Right kidney (tissue), 1 donor: ENCODE measurements around the gene MKX.
"Not testable (repeated sequence)": the region's sequence is repeated elsewhere in the genome, so short reads cannot be mapped to it uniquely, and the experiment has no call there.

Experiments
- DNase-seq: peaks from one replicate; pipeline ENCODE4 v3.0.0-alpha.2; 2016

The MKX gene

DNA sequence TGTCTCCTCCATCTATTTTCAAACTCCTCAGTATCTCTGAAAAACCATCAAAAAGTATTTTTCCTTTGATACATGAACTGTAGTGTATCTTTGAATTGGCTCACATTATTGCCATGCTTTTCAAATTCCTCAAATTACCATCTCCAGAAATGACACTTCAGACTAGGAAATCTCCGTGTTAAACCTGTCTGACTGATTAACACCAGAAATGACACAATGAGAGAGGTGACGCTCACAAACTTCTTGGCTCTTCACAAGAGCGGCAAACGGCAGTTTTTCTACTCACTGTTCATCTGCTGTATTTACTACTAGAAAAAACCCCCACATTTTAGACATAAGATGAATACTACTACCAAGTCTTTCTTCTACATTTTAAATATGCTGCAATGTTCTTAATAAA is 56.6 kb downstream of the MKX start:
- DNase-seq, result no peak

DNA sequence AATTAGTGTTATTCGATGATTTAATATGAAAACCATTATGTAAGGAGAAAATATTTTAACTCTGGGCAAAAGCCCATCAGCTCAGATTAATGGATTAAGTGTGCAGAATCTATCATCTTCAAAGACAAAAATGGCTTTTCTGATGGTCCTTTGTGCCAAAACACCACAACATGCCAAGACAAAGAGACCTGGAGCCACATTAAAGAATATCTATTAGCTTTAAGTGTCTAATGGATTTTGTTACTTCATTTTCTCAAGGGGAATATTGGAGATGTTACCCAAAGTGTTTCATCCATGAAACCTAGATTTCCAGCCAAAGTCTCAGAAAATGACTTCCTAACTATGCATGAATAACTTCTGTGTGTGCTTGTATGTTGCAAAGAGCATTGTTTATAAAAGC is 57.3 kb downstream of the MKX start:
- DNase-seq, result no peak

DNA sequence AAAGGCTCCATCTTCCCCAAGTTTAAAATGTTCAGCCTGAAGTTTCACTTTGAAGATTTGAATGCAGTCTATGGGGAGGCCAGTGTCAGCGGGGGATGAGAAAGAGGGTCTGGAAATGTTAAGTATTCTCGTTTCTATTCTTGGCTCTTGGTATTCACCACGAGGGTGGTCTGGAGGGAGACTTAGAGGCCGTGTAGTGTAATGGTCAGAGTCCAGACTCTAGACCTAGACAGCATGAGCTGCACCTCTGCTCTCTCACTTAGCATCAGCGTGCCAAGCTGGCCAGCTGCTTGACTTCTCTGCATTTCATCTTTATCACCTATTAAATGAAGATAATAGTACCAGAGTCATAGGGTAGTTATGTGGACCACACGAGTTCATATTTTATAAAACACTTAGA is 57.9 kb downstream of the MKX start:
- no peak for DNase-seq

- DNase-seq, result no peak
Observed at GRCh38 chr10:27687326-27687725, 58.3 kb downstream of the MKX start.

- no peak for DNase-seq
Observed at GRCh38 chr10:27685681-27686080, 59.9 kb downstream of the MKX start.

GRCh38 chr10:27683226-27683625 is 62.4 kb downstream of the MKX start:
- no peak for DNase-seq

DNA sequence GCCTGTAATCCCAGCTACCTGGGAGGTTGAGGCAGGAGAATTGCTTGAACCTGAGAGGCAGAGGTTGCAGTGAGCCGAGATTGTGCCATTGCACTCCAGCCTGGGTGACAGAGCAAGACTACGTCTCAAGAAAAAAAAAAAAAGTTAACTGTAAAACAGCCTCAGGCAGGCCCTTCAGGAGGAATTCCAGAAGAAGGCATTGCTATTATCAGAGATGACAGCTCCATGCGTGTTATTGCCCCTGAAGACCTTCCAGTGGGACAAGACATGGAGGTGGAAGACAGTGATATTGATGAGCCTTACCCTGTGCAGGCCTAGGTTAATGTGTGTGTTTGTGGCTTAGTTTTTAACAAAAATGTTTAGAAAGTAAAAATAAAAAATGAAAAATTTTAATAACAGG is 63.8 kb downstream of the MKX start:
- DNase-seq, result not testable (repeated sequence)

GRCh38 chr10:27680691-27681605 is 64.7 kb downstream of the MKX start:
- no peak for DNase-seq

GRCh38 chr10:27680006-27680557 is 65.5 kb downstream of the MKX start:
- no peak for DNase-seq

DNA sequence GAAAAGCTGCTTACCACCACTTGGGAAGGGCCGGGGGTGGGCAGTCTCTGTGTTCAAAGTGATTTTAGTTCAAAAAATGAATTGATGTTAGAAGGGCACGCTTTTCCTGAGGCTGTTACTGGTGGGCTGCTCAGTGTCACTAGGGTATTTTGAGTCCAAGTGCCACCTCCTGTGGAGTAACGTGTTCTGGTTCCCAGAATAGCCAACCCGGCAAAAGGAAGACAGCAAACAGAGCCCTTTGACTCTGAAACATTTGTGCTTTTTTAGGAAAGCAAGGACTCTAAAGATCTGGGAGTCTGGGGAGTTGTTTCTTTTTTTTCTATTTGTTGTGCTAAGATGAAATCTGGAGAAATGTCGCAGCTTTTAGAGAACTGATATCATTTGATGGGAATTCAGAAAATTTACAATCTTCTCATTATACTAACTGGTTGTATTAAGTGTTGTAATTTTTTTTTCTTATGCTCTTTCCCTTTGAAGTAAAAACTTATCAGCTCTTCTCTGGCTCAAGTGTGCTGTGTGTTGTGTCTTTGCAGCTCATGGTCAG is 66.2 kb downstream of the MKX start:
- no peak for DNase-seq

GRCh38 chr10:27678166-27678565 is 67.5 kb downstream of the MKX start:
- DNase-seq, result no peak

- DNase-seq, result no peak
Observed at GRCh38 chr10:27673065-27673464, 72.6 kb downstream of the MKX start.

- DNase-seq, result no peak
Observed at GRCh38 chr10:27671821-27672220, 73.8 kb downstream of the MKX start.

DNA sequence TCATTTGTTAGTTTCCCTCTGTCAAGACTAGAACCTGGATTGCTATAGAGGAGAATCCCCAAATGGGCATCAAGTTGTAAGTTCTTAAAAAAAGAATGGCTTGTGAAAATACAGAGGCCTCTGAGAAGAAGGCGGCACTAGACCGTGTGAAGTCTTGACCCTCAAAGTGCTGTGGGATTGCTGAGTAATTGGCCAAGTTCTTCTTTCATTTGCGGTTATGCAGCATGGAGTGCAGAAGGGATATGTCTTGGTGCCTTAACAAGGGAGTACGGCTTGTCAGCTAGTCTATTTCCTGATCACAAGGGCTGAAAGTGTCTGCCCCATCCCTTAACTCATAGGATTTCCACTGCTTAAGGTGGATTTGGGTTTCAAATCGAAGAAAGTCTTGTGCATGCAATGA is 81.2 kb downstream of the MKX start:
- DNase-seq, result no peak

DNA sequence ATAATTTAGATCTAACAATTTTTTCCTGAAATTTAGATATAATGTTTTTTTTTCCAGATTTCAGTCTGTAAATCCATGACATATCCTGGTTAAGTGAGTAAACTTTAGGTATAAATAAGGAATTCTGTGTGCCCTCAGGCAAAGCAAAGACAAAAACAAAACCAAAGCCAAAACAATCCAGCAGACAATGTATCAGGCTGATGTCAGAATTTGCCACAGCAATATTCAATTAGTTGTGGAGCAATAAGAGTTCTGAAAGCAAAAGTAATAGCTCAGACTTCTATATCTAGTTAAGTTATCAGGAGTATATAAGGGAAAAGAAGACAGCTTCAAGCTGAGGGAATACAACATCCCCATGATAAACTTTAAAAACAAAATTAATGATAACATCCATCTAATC is 82.0 kb downstream of the MKX start:
- no peak for DNase-seq

DNA sequence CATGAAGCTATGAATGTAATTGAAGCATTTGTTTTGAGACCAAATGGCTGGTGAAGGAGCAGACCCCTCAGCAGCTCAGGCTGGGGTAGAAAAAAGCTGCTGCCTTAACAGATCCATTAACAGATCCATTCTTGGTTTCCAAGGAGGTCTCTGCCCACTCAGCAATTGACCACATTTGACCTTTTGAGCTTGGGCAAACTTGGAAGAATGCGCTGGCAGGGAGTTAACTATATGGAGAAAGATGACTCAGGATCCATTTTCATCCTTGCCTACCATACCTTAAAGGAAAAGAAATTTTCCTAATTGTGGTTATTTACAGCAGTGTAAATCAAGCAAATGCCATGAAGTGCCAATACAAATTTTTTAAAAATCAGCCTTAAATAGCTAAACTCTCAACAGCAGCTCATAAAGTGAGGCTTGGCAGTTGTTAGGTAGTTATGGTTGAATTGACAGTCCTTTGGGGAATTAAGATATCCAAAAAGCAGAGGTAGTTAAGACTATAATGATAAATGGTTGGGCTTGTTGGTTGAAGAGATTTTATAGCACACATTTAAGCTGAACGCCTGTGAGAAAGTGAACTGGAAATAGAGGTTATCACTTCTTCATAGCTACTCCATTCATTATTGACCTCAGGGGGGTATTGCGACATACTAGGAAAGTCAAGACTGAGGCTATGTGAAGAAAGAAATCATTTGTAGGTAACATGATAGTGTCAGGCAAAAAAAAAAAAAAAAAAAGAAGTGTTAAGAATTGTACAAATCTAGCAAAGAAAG is 83.9 kb downstream of the MKX start:
- DNase-seq, result no peak

DNA sequence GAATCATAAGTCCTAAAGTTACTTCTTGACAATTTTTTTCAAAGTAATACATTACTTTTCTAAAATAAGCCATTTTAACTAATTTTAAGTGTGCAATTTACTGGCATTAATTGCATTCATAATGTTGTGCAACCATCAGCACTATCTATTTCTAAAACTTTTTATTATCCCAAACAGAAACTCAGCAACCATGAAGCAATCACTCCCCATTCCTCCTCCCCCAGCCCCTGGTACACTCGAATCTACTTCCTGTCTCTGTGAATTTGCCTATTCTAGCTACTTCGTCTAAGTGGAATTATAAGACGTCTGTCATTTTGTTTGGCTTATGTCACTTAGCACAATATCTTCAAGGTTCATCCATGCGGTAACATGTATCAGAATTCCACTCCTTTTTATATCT is 84.9 kb downstream of the MKX start:
- DNase-seq, result no peak

GRCh38 chr10:27660268-27660667 is 85.4 kb downstream of the MKX start:
- DNase-seq, result no peak

- DNase-seq, result no peak
Observed at GRCh38 chr10:27659786-27660185, 85.8 kb downstream of the MKX start.

- no peak for DNase-seq
Observed at GRCh38 chr10:27658788-27659187, 86.8 kb downstream of the MKX start.

GRCh38 chr10:27655296-27655695 is 90.3 kb downstream of the MKX start:
- no peak for DNase-seq

GRCh38 chr10:27654284-27654683 is 91.3 kb downstream of the MKX start:
- DNase-seq, result no peak

GRCh38 chr10:27646604-27647175 is 98.9 kb downstream of the MKX start:
- no peak for DNase-seq
